HG02885 (cell line): ENCODE results near the gene VCAN.

Experiments used
- ATAC-seq: cut with Tn5 transposase; IDR thresholded peaks from one replicate; pipeline ENCODE4 v1.9.1; 2021; ENCODE audit warnings: mild to moderate bottlenecking; ENCODE audit not compliant: unreplicated experiment, poor library complexity

Gene VCAN

GRCh38 chr5:83464261-83464660 is 7.3 kb upstream of the VCAN start:
- ATAC-seq: no peak

- ATAC-seq: no peak
Observed at GRCh38 chr5:83467371-83468035, 4.0 kb upstream of the VCAN start.

GRCh38 chr5:83469075-83469474 is 2.5 kb upstream of the VCAN start:
- ATAC-seq: no peak

GRCh38 chr5:83470526-83471404 is 779 bp upstream of the VCAN start:
- no peak for ATAC-seq

- ATAC-seq: no peak
Observed at GRCh38 chr5:83472213-83472507, 616 bp downstream of the VCAN start.

- peak; percentile 46 for ATAC-seq
Observed at GRCh38 chr5:83472508-83473345, 1.2 kb downstream of the VCAN start.

GRCh38 chr5:83473346-83474160 is 2.0 kb downstream of the VCAN start:
- peak; percentile 64 for ATAC-seq

GRCh38 chr5:83474161-83474796 is 2.7 kb downstream of the VCAN start:
- peak; percentile 47 for ATAC-seq

GRCh38 chr5:83474991-83475390 is 3.4 kb downstream of the VCAN start:
- ATAC-seq: no peak

- no peak for ATAC-seq
Observed at GRCh38 chr5:83475391-83475863, 3.9 kb downstream of the VCAN start.

GRCh38 chr5:83475935-83476814 is 4.6 kb downstream of the VCAN start:
- ATAC-seq: no peak

GRCh38 chr5:83482961-83483360 is 11.4 kb downstream of the VCAN start:
- no peak for ATAC-seq

GRCh38 chr5:83484294-83484693 is 12.8 kb downstream of the VCAN start:
- no peak for ATAC-seq

GRCh38 chr5:83485842-83486241 is 14.3 kb downstream of the VCAN start:
- ATAC-seq: no peak

GRCh38 chr5:83487155-83487554 is 15.6 kb downstream of the VCAN start:
- ATAC-seq: no peak

- no peak for ATAC-seq
Observed at GRCh38 chr5:83488271-83488670, 16.7 kb downstream of the VCAN start.

GRCh38 chr5:83488821-83489220 is 17.3 kb downstream of the VCAN start:
- ATAC-seq: no peak

- ATAC-seq: no peak
Observed at GRCh38 chr5:83490203-83490602, 18.7 kb downstream of the VCAN start.

GRCh38 chr5:83492331-83492730 is 20.8 kb downstream of the VCAN start:
- no peak for ATAC-seq
